Vagina (tissue), 2 donors: ENCODE results near the gene FMN2.

Experiments used
- CTCF ChIP-seq, 3 experiments: fragments of 450-650 bp in 2 of 3; fragments of 200-600 bp in 1 of 3; sonication (generic) in 1 of 3; IDR thresholded peaks; one replicate each; pipeline ENCODE4 v1.5.1; 2017 to 2019; ENCODE audit warnings: antibody characterized with exemption in 3 of 3, mild to moderate bottlenecking in 2 of 3, moderate library complexity in 2 of 3
- POLR2A ChIP-seq, 2 donors: fragments of 450-650 bp; IDR thresholded peaks; one replicate each; pipeline ENCODE4 v1.6.1; 2017; ENCODE audit warnings: antibody characterized with exemption in 2 of 2, mild to moderate bottlenecking in 2 of 2, moderate library complexity in 2 of 2
- POLR2AphosphoS5 ChIP-seq, 2 donors: sonication (generic); formaldehyde crosslinking; IDR thresholded peaks; one replicate each; pipeline ENCODE4 v1.9.0; 2017; ENCODE audit warnings: antibody characterized with exemption in 2 of 2, mild to moderate bottlenecking in 2 of 2, low read depth in 1 of 2; ENCODE audit not compliant: insufficient read depth in 1 of 2

DNA sequence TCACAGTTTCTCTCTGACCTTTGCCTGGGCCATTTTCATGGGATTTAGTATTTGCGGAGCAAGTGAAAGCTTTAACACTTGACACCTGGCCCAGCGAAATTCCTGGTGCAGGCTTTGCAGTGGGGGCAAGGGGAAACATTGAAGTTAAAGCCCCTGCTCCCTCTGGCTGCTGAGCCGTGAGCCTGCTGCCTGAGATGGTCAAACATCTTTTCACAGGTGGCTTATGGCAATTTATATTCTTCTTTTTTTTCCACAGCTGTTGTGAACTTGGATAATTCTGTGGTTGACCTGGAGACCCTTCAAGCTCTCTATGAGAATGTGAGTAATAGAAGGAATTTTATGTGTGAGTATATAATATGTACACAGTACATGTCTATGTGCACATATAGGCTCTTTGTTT is 202.9 kb downstream of the FMN2 start:
- TF ChIP-seq CTCF (IDR thresholded peaks at IDR 0.05) = no peak
- no peak for TF ChIP-seq POLR2AphosphoS5 (IDR thresholded peaks at IDR 0.05; ENCODE audit: insufficient read depth in 1 of 2, low read depth in 1 of 2)
- TF ChIP-seq POLR2A (IDR thresholded peaks at IDR 0.05) = no peak
